ENCODE results near the gene CC2D1A. TPM values are rescaled to one million over a fixed set of nuclear protein-coding genes. Genes with fewer than 3 reads are reported as not detected.
A peak's percentile ranks its signal among the peaks of the same experiment; 100 is the strongest.

Gene CC2D1A
- total RNA-seq, 6 experiments from 2014 or later = 22.9 to 28.3 (median 25.5) TPM

DNA sequence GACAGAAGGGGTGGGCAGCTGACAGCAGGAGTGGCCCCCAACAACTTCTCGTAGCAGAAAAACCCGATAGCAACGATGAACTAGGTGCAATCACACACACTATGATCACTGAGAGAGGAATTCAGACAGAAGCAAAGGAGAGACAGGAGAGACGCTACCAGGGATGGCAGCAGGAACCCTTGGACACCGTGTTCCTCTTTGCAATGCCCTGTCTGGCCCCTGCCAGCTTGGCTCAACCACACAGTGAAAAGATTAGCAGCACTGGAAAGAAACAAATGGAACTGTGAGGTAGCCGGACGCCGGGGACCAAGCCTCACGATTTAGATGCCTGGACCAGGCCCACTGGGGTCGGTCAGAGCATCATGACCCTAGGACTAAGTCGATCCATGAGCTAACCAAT lies 69.9 kb downstream of the CC2D1A start:
- H3K27ac Mint-ChIP-seq = 0 out of 2 replicates have a peak overlapping the region, but pooled peaks have one; percentile 24
- H3K27me3 Mint-ChIP-seq (ENCODE audit: insufficient read depth) = peaks cover 3% of the 10 kb centered on the region; the same call in 1 of the 2 replicates
- H3K4me1 Mint-ChIP-seq (ENCODE audit: low read depth) = peaks cover 6% of the 10 kb centered on the region; the same call in 1 of the 2 replicates
- H3K36me3 Mint-ChIP-seq (ENCODE audit: low read depth) = peaks cover 9% of the 10 kb centered on the region
- H3K9me3 Mint-ChIP-seq = no peaks in the 10 kb centered on the region
- no peak overlapping the region for H3K4me3 Mint-ChIP-seq
- DNase-seq = no peak
- TF ChIP-seq, protein P1, sequence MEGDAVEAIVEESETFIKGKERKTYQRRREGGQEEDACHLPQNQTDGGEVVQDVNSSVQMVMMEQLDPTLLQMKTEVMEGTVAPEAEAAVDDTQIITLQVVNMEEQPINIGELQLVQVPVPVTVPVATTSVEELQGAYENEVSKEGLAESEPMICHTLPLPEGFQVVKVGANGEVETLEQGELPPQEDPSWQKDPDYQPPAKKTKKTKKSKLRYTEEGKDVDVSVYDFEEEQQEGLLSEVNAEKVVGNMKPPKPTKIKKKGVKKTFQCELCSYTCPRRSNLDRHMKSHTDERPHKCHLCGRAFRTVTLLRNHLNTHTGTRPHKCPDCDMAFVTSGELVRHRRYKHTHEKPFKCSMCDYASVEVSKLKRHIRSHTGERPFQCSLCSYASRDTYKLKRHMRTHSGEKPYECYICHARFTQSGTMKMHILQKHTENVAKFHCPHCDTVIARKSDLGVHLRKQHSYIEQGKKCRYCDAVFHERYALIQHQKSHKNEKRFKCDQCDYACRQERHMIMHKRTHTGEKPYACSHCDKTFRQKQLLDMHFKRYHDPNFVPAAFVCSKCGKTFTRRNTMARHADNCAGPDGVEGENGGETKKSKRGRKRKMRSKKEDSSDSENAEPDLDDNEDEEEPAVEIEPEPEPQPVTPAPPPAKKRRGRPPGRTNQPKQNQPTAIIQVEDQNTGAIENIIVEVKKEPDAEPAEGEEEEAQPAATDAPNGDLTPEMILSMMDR (IDR thresholded peaks at IDR 0.05) = no peak

DNA sequence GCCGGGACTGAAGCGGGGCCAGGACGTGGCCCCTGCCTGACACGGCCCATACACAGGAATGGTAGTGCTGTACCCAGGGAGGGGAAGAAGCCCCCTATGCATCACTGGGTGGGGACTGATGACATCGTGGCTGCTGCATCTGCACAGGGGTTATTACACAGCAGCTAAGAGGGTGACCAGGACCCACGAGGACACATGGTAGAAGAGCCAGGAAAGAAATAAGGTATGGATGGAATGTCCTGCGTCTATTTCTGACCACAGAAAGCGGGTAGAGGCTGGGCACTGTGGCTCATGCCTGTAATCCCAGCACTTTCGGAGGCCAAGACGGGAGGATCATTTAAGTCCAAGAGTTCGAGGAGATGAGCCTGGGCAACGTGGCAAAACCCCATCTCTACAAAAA lies 70.4 kb downstream of the CC2D1A start:
- no peak overlapping the region for H3K27ac Mint-ChIP-seq
- no peak for DNase-seq
- TF ChIP-seq, protein P1 (IDR thresholded peaks at IDR 0.05) = no peak
- H3K27me3 Mint-ChIP-seq (ENCODE audit: insufficient read depth) = peaks cover 3% of the 10 kb centered on the region; the same call in 1 of the 2 replicates
- H3K4me3 Mint-ChIP-seq = no peak overlapping the region
- no peaks in the 10 kb centered on the region for H3K9me3 Mint-ChIP-seq
- H3K4me1 Mint-ChIP-seq (ENCODE audit: low read depth) = peaks cover 6% of the 10 kb centered on the region; the same call in 1 of the 2 replicates
- H3K36me3 Mint-ChIP-seq (ENCODE audit: low read depth) = peaks cover 9% of the 10 kb centered on the region

DNA sequence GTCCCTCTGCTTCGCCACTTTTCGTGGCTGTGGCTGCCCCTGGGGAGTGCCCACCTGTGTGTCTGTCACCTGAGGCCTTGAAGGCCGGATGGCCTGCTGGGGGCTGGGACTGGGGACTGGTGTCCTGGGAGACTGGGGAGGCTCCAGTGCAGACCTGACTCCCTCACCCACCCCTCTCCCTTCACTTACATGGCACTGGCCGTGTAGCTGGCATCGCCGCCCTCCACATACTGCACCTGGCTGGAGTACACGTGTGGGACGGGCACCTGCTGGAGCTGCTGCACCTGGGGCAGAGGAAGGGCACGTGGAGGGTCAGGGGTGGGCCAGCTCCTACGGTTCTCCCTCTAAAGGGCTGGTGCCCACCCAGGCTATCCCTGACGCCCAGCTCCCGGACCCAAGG lies 71.8 kb downstream of the CC2D1A start:
- Mint-ChIP-seq H3K36me3 (ENCODE audit: low read depth) (peaks cover 9% of the 10 kb centered on the region), H3K27me3 (ENCODE audit: insufficient read depth) (peaks cover 3% of the 10 kb centered on the region; the same call in 1 of the 2 replicates), H3K4me1 (ENCODE audit: low read depth) (peaks cover 6% of the 10 kb centered on the region; the same call in 1 of the 2 replicates), H3K4me3 (no peak overlapping the region), H3K9me3 (no peaks in the 10 kb centered on the region), H3K27ac (no peak overlapping the region)
- no peak for DNase-seq
- TF ChIP-seq, protein P1 (IDR thresholded peaks at IDR 0.05) = no peak

DNA sequence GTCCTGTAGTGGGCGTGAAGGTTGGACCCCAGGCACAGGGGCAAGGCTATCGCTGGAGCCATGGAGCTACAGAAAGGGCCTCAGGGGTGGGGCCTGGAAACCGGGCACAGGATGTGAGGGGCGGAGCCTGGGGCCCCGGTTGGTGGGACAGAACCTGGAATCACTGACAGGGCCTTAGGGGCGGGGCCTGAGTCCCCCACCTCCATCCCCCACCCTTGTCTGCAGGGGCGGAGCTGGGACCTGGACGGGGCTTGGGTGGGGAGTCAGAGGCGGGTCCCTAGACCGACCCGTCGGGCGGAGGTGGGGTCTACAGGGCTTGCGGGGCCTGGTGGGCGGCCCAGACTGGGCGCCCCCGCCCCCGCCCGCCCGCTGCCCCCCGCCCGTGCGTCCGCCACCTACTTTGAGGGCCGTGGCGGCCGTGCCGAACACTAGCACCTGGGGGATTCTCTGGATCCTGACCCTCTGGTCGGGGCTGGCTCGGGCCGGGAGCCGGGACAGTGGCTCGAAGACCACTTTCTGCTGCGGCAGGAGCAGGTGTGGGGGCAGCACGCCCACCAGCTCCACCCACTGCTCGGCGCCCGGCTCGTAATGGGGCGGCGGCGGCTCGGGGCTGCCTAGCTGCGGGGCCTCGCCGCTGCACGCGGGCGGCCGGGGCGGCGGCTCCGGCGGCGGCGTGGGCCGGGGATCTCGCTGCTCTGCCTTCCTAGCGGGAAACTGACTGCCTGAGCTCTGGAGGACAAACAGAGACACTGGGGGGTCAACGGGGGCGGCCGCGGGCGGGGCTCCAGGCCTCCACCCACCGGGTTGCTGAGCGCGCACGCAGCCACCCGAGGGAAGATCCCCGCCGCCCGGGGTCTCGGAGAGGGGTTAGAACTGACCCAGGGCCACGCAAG lies 72.6 kb downstream of the CC2D1A start:
- no peak overlapping the region for H3K4me3 Mint-ChIP-seq
- no peaks in the 10 kb centered on the region for H3K9me3 Mint-ChIP-seq
- TF ChIP-seq, protein P1 (IDR thresholded peaks at IDR 0.05) = no peak
- peaks cover 9% of the 10 kb centered on the region for H3K36me3 Mint-ChIP-seq (ENCODE audit: low read depth)
- H3K4me1 Mint-ChIP-seq (ENCODE audit: low read depth) = peaks cover 6% of the 10 kb centered on the region; the same call in 1 of the 2 replicates
- H3K27me3 Mint-ChIP-seq (ENCODE audit: insufficient read depth) = peaks cover 3% of the 10 kb centered on the region; the same call in 1 of the 2 replicates
- no peak overlapping the region for H3K27ac Mint-ChIP-seq
- no peak for DNase-seq

DNA sequence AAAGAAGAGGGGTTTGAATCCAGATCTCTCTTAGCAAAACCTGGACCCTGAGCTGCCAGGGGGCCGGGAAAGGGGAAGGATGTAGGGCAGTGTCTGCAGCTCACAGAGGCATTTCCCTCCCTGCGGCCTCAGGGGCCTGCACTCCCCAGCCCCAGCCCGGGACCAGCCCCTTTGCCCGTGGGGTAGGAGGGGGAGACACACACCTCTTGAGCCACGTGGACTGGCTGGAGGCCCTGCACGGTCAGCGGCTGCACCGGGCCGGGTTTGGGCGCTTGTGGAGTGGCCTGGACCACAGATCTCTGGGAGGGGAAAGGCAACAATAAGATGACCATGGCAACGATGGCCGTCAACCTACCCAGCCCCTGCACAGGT lies 73.2 kb downstream of the CC2D1A start:
- Mint-ChIP-seq H3K27ac (no peak overlapping the region), H3K4me1 (ENCODE audit: low read depth) (peaks cover 6% of the 10 kb centered on the region; the same call in 1 of the 2 replicates), H3K27me3 (ENCODE audit: insufficient read depth) (peaks cover 3% of the 10 kb centered on the region; the same call in 1 of the 2 replicates), H3K36me3 (ENCODE audit: low read depth) (peaks cover 4% of the 10 kb centered on the region; the same call in 1 of the 2 replicates), H3K9me3 (no peaks in the 10 kb centered on the region), H3K4me3 (no peak overlapping the region)
- TF ChIP-seq, protein P1 (IDR thresholded peaks at IDR 0.05) = no peak
- no peak for DNase-seq
